Measurements from ENCODE around the gene RBP2.

The RBP2 gene

DNA sequence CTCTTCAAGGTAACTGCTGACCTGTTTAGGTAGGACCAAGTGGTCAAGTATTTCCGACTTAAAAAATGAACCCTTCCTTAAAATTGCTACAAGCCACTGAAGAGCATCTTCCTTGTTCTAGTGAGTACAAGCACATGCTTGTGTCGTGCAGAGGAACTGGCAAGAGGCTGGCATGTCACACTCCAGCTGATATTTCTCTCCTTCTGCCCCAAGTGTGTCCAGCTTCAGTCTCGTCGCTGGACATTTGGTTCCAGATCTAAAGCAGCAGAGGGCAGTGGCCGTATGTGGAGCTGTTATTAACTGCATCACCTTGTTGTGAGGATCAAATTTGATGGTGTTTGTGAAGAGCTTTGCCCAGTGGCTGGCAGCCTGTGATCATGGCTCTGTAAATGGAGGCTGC lies 10.0 kb downstream of the RBP2 start:
- CTCF ChIA-PET: no interaction called here
- Histone ChIP-seq H3K27me3 (replicated peaks in 2 of 5; ENCODE audit: control insufficient read depth in 4 of 5, insufficient read depth in 5 of 5, low read length in 4 of 5) (no peaks in the 10 kb centered on the region), H3K9me3 (ENCODE audit: control extremely low read depth in 1 of 5, control insufficient read depth in 4 of 5, insufficient read depth in 2 of 5, low read depth in 1 of 5, low read length in 4 of 5) (no peaks in the 10 kb centered on the region), H3K4me1 (ENCODE audit: control extremely low read depth in 1 of 4, control insufficient read depth in 4 of 4, insufficient read depth in 4 of 4, low read length in 3 of 4) (no peaks in the 10 kb centered on the region), H3K27ac (ENCODE audit: insufficient read depth in 1 of 2, low read depth in 1 of 2, low read length in 2 of 2, poor library complexity in 1 of 2, severe bottlenecking in 2 of 2) (no peak overlapping the region), H3K36me3 (ENCODE audit: control insufficient read depth in 4 of 4, insufficient read depth in 4 of 4, low read length in 3 of 4) (no peaks in the 10 kb centered on the region), H3K4me3 (ENCODE audit: control insufficient read depth in 1 of 7, extremely low read depth in 1 of 7, insufficient read depth in 4 of 7, low read depth in 2 of 7, low read length in 6 of 7) (no peak overlapping the region)
- WGBS (ENCODE audit: insufficient coverage): 100% methylated on average over 2 of the region's 5 CpGs
- POLR2A ChIA-PET: no interaction called here
- no peak for DNase-seq

- Histone ChIP-seq H3K9me3 (ENCODE audit: control extremely low read depth in 1 of 5, control insufficient read depth in 4 of 5, insufficient read depth in 2 of 5, low read depth in 1 of 5, low read length in 4 of 5) (no peaks in the 10 kb centered on the region), H3K27ac (ENCODE audit: insufficient read depth in 1 of 2, low read depth in 1 of 2, low read length in 2 of 2, poor library complexity in 1 of 2, severe bottlenecking in 2 of 2) (no peak overlapping the region), H3K4me3 (ENCODE audit: control insufficient read depth in 1 of 7, extremely low read depth in 1 of 7, insufficient read depth in 4 of 7, low read depth in 2 of 7, low read length in 6 of 7) (no peak overlapping the region), H3K27me3 (replicated peaks in 2 of 5; ENCODE audit: control insufficient read depth in 4 of 5, insufficient read depth in 5 of 5, low read length in 4 of 5) (no peaks in the 10 kb centered on the region), H3K36me3 (ENCODE audit: control insufficient read depth in 4 of 4, insufficient read depth in 4 of 4, low read length in 3 of 4) (no peaks in the 10 kb centered on the region), H3K4me1 (ENCODE audit: control extremely low read depth in 1 of 4, control insufficient read depth in 4 of 4, insufficient read depth in 4 of 4, low read length in 3 of 4) (no peaks in the 10 kb centered on the region)
- 98% methylated on average over 7 of the region's 7 CpGs for WGBS (ENCODE audit: insufficient coverage)
- CTCF ChIA-PET: interaction anchor here (0.7 kb wide), 1 partner anchor 46 kb away, joined by 4 read pairs; no protein-coding TSS in a partner anchor
- POLR2A ChIA-PET: no interaction called here
- no peak for DNase-seq
Observed at GRCh38 chr3:139465636-139466035, 10.7 kb downstream of the RBP2 start.

GRCh38 chr3:139463466-139463865 lies 12.8 kb downstream of the RBP2 start:
- ChIA-PET POLR2A (no interaction called here), CTCF (no interaction called here)
- no peaks in the 10 kb centered on the region for H3K27me3 ChIP-seq (replicated peaks in 2 of 5; ENCODE audit: control insufficient read depth in 4 of 5, insufficient read depth in 5 of 5, low read length in 4 of 5)
- no peaks in the 10 kb centered on the region for H3K36me3 ChIP-seq (ENCODE audit: control insufficient read depth in 4 of 4, insufficient read depth in 4 of 4, low read length in 3 of 4)
- H3K4me3 ChIP-seq (ENCODE audit: control insufficient read depth in 1 of 7, extremely low read depth in 1 of 7, insufficient read depth in 4 of 7, low read depth in 2 of 7, low read length in 6 of 7): no peak overlapping the region
- no peak for DNase-seq
- no peaks in the 10 kb centered on the region for H3K4me1 ChIP-seq (ENCODE audit: control extremely low read depth in 1 of 4, control insufficient read depth in 4 of 4, insufficient read depth in 4 of 4, low read length in 3 of 4)
- no peaks in the 10 kb centered on the region for H3K9me3 ChIP-seq (ENCODE audit: control extremely low read depth in 1 of 5, control insufficient read depth in 4 of 5, insufficient read depth in 2 of 5, low read depth in 1 of 5, low read length in 4 of 5)
- WGBS (ENCODE audit: insufficient coverage): 100% methylated on average over 1 of the region's 3 CpGs
- no peak overlapping the region for H3K27ac ChIP-seq (ENCODE audit: insufficient read depth in 1 of 2, low read depth in 1 of 2, low read length in 2 of 2, poor library complexity in 1 of 2, severe bottlenecking in 2 of 2)

DNA sequence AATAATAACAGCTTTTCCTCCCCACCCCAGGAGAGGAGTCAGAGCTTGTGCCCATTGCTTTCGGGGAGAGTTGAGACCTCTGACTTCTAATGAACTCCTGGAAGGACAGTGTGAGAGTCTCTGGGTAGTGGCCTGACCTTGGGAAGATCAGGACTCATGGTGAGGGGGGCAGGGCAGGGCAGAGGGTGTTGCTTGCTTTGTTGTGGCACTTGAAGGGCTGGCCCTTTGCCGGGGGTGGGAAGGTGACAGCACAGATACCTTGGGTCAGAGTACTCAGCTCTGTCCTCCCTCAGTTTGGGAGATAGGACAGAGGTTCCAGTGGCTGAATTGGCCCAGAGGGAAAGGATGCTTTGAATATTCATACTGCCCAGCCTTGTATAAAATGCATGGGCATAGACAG lies 15.8 kb downstream of the RBP2 start:
- Histone ChIP-seq H3K4me1 (ENCODE audit: control extremely low read depth in 1 of 4, control insufficient read depth in 4 of 4, insufficient read depth in 4 of 4, low read length in 3 of 4) (no peaks in the 10 kb centered on the region), H3K27ac (ENCODE audit: insufficient read depth in 1 of 2, low read depth in 1 of 2, low read length in 2 of 2, poor library complexity in 1 of 2, severe bottlenecking in 2 of 2) (no peak overlapping the region), H3K27me3 (replicated peaks in 2 of 5; ENCODE audit: control insufficient read depth in 4 of 5, insufficient read depth in 5 of 5, low read length in 4 of 5) (no peaks in the 10 kb centered on the region), H3K9me3 (ENCODE audit: control extremely low read depth in 1 of 5, control insufficient read depth in 4 of 5, insufficient read depth in 2 of 5, low read depth in 1 of 5, low read length in 4 of 5) (no peaks in the 10 kb centered on the region), H3K4me3 (ENCODE audit: control insufficient read depth in 1 of 7, extremely low read depth in 1 of 7, insufficient read depth in 4 of 7, low read depth in 2 of 7, low read length in 6 of 7) (no peak overlapping the region), H3K36me3 (ENCODE audit: control insufficient read depth in 4 of 4, insufficient read depth in 4 of 4, low read length in 3 of 4) (no peaks in the 10 kb centered on the region)
- ChIA-PET CTCF (no interaction called here), POLR2A (no interaction called here)
- no CpG with 5 or more reads among the region's 2 CpGs for WGBS (ENCODE audit: insufficient coverage)
- DNase-seq: no peak

DNA sequence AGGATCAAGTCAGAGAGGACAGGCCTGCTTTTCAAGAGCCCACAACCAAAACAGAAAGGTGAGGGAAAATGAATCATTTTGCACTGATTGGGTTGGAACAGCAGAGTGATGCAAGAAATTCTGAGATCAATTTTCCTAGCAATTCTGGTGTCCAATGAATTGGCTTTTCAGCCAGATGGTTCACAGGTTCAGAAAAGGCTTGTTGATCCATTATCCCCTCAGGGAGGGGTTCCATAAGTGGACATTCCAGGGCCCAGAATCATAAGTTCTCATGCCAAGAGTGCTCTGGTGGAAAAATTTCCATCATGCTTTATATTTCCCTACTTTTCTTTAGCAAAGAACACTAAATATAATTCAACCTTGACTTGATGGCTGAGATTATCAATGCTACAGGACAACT lies 16.2 kb downstream of the RBP2 start:
- no peaks in the 10 kb centered on the region for H3K27me3 ChIP-seq (replicated peaks in 2 of 5; ENCODE audit: control insufficient read depth in 4 of 5, insufficient read depth in 5 of 5, low read length in 4 of 5)
- H3K27ac ChIP-seq (ENCODE audit: insufficient read depth in 1 of 2, low read depth in 1 of 2, low read length in 2 of 2, poor library complexity in 1 of 2, severe bottlenecking in 2 of 2): no peak overlapping the region
- H3K36me3 ChIP-seq (ENCODE audit: control insufficient read depth in 4 of 4, insufficient read depth in 4 of 4, low read length in 3 of 4): no peaks in the 10 kb centered on the region
- CTCF ChIA-PET: no interaction called here
- H3K4me1 ChIP-seq (ENCODE audit: control extremely low read depth in 1 of 4, control insufficient read depth in 4 of 4, insufficient read depth in 4 of 4, low read length in 3 of 4): no peaks in the 10 kb centered on the region
- H3K9me3 ChIP-seq (ENCODE audit: control extremely low read depth in 1 of 5, control insufficient read depth in 4 of 5, insufficient read depth in 2 of 5, low read depth in 1 of 5, low read length in 4 of 5): no peaks in the 10 kb centered on the region
- POLR2A ChIA-PET: no interaction called here
- no peak for DNase-seq
- H3K4me3 ChIP-seq (ENCODE audit: control insufficient read depth in 1 of 7, extremely low read depth in 1 of 7, insufficient read depth in 4 of 7, low read depth in 2 of 7, low read length in 6 of 7): no peak overlapping the region

- WGBS (ENCODE audit: insufficient coverage): 91% methylated on average over 5 of the region's 7 CpGs
- Histone ChIP-seq H3K27me3 (replicated peaks in 2 of 5; ENCODE audit: control insufficient read depth in 4 of 5, insufficient read depth in 5 of 5, low read length in 4 of 5) (no peaks in the 10 kb centered on the region), H3K4me3 (ENCODE audit: control insufficient read depth in 1 of 7, extremely low read depth in 1 of 7, insufficient read depth in 4 of 7, low read depth in 2 of 7, low read length in 6 of 7) (no peak overlapping the region), H3K36me3 (ENCODE audit: control insufficient read depth in 4 of 4, insufficient read depth in 4 of 4, low read length in 3 of 4) (no peaks in the 10 kb centered on the region), H3K4me1 (ENCODE audit: control extremely low read depth in 1 of 4, control insufficient read depth in 4 of 4, insufficient read depth in 4 of 4, low read length in 3 of 4) (no peaks in the 10 kb centered on the region), H3K27ac (ENCODE audit: insufficient read depth in 1 of 2, low read depth in 1 of 2, low read length in 2 of 2, poor library complexity in 1 of 2, severe bottlenecking in 2 of 2) (no peak overlapping the region), H3K9me3 (ENCODE audit: control extremely low read depth in 1 of 5, control insufficient read depth in 4 of 5, insufficient read depth in 2 of 5, low read depth in 1 of 5, low read length in 4 of 5) (no peaks in the 10 kb centered on the region)
- ChIA-PET POLR2A (no interaction called here), CTCF (no interaction called here)
- DNase-seq: no peak
Observed at GRCh38 chr3:139458348-139458747, 18.0 kb downstream of the RBP2 start.

- WGBS (ENCODE audit: insufficient coverage): 100% methylated on average over 2 of the region's 3 CpGs
- Histone ChIP-seq H3K9me3 (ENCODE audit: control extremely low read depth in 1 of 5, control insufficient read depth in 4 of 5, insufficient read depth in 2 of 5, low read depth in 1 of 5, low read length in 4 of 5) (no peaks in the 10 kb centered on the region), H3K27me3 (replicated peaks in 2 of 5; ENCODE audit: control insufficient read depth in 4 of 5, insufficient read depth in 5 of 5, low read length in 4 of 5) (no peaks in the 10 kb centered on the region), H3K4me1 (ENCODE audit: control extremely low read depth in 1 of 4, control insufficient read depth in 4 of 4, insufficient read depth in 4 of 4, low read length in 3 of 4) (no peaks in the 10 kb centered on the region), H3K36me3 (ENCODE audit: control insufficient read depth in 4 of 4, insufficient read depth in 4 of 4, low read length in 3 of 4) (peaks cover 0 to 2% (median 0%) of the 10 kb centered on the region in 4 experiments), H3K27ac (ENCODE audit: insufficient read depth in 1 of 2, low read depth in 1 of 2, low read length in 2 of 2, poor library complexity in 1 of 2, severe bottlenecking in 2 of 2) (no peak overlapping the region), H3K4me3 (ENCODE audit: control insufficient read depth in 1 of 7, extremely low read depth in 1 of 7, insufficient read depth in 4 of 7, low read depth in 2 of 7, low read length in 6 of 7) (no peak overlapping the region)
- no peak for DNase-seq
- CTCF ChIA-PET: no interaction called here
- POLR2A ChIA-PET: no interaction called here
Observed at GRCh38 chr3:139457066-139457465, 19.2 kb downstream of the RBP2 start.

DNA sequence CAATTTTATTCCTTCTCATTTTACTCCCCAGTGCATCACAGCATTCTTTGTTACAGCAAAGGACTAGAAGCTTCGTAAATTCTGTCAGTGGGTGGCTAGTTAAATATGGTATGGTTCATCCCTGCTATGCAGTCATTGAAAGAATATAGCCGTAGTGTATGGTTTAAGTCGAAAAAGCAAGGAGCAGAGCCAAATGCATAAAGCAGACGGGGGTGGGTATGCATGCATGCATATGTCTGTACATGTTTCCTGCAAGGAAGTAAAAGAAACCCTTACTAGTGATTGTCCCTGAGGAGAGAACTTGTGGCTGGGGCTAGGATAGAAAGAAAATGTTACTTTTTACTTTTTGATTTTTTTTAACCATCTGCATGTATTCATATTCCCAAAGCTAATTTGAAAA lies 19.9 kb downstream of the RBP2 start:
- DNase-seq: no peak
- Histone ChIP-seq H3K36me3 (ENCODE audit: control insufficient read depth in 4 of 4, insufficient read depth in 4 of 4, low read length in 3 of 4) (peaks cover 0 to 4% (median 0%) of the 10 kb centered on the region in 4 experiments), H3K27me3 (replicated peaks in 2 of 5; ENCODE audit: control insufficient read depth in 4 of 5, insufficient read depth in 5 of 5, low read length in 4 of 5) (no peaks in the 10 kb centered on the region), H3K4me3 (ENCODE audit: control insufficient read depth in 1 of 7, extremely low read depth in 1 of 7, insufficient read depth in 4 of 7, low read depth in 2 of 7, low read length in 6 of 7) (no peak overlapping the region), H3K27ac (ENCODE audit: insufficient read depth in 1 of 2, low read depth in 1 of 2, low read length in 2 of 2, poor library complexity in 1 of 2, severe bottlenecking in 2 of 2) (no peak overlapping the region), H3K9me3 (ENCODE audit: control extremely low read depth in 1 of 5, control insufficient read depth in 4 of 5, insufficient read depth in 2 of 5, low read depth in 1 of 5, low read length in 4 of 5) (no peaks in the 10 kb centered on the region), H3K4me1 (ENCODE audit: control extremely low read depth in 1 of 4, control insufficient read depth in 4 of 4, insufficient read depth in 4 of 4, low read length in 3 of 4) (no peaks in the 10 kb centered on the region)
- POLR2A ChIA-PET: no interaction called here
- WGBS (ENCODE audit: insufficient coverage): 97% methylated on average over 4 of the region's 4 CpGs
- CTCF ChIA-PET: no interaction called here
